NCI-H187 (cell line): Measurements from ENCODE around the gene ADGRG1.
A peak's percentile ranks its signal among the peaks of the same experiment; 100 is the strongest.

Experiments used
- DNase-seq, 2 experiments: peaks; one replicate each; lab custom pipeline; 2025; lab: John Stamatoyannopoulos, UW

Gene ADGRG1

GRCh38 chr16:57606147-57606846, 22.1 kb upstream of the ADGRG1 start:
- no peak for DNase-seq

GRCh38 chr16:57606847-57607501, 21.5 kb upstream of the ADGRG1 start:
- no peak for DNase-seq

GRCh38 chr16:57607676-57608461, 20.6 kb upstream of the ADGRG1 start:
- DNase-seq, result no peak

DNA sequence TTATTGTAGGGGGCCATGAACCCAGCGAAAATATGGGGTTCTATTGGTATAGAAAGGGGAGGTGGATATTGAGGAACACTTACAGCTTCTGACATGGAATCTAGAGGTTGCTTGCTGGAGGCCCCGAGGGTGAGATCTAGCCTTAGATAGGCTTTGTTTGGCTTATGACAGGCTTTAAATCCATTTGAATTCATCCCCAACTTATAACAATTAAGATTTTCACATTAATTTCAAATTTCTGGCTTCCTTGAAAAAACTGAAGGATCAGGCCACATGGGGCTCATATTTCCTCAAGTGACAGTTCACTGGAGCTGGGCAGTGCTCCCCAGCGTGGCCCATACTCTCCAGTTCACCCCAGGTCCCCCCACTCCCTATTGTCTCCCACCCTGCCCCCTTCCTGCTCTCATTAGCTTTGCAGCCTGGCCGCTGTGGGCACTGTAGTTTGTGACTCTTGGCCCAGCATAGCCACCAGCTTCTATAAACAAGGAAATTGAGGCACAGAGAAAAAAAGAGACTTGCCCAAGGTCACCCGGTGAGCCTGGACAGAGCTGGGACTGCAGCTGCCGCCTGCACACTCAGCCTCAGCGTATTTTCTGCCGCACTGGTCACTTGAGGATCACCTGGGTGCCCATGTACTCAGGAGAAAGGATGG, 19.8 kb upstream of the ADGRG1 start:
- DNase-seq, result no peak

DNA sequence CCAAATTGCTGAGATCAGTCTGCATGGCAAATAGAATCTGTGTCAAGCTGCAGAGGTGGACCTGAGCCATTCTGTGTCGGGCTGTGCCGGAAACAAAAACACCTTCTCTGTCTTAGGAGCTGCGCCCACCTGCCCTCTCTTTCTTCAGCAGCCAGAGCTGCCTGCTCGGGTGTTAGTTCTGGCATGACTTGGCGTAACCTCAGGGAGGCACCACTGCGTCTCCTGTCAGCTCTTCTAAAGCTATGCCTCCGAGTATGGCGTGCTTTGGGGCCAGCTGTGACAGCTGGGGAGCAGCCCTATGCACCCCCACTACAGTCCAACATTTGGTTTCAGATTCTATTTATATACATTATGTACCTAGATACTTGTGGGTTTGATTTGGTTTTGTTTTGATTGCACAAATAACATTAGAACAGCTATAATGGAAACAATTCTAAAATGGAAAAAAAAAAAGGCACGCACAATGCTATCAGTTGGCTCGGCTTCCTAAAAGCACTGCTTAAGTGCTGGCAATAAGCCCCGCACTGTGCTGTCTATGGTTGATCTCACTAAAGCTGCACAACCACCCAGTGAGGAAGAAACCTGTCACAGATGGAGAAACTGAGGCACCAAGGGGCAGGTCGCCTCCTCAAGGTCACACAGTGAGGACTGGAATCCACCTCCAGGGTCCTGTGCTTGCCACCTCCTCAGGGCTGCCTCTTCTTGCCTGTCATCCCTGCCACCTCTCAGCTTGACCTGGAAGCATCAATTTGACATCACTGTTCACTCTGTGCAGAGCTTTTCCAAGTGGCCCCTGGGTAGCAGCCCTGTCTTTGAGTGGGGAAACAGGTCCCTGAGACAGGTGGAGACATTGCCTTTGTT, 18.7 kb upstream of the ADGRG1 start:
- no peak for DNase-seq

DNA sequence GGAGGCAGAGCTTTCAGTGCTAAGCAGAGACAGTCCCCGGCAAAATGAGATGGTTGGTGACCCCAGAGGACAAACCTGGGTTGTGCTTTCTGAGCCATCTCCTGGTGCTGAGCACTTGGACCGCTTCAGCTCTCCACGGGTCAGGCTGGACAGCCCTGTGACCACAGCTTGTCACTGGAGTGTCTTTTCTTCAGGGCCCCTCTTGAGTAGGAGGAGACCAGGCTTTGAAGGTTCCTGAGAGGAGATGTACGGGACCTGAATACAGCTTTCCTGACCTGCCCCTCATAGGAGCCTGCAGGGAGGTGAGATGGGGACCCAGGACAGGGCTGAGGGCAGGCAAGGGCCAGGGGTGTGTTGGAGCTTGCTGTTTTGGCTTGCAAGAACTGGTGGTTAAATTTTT, 17.8 kb upstream of the ADGRG1 start:
- no peak for DNase-seq

DNA sequence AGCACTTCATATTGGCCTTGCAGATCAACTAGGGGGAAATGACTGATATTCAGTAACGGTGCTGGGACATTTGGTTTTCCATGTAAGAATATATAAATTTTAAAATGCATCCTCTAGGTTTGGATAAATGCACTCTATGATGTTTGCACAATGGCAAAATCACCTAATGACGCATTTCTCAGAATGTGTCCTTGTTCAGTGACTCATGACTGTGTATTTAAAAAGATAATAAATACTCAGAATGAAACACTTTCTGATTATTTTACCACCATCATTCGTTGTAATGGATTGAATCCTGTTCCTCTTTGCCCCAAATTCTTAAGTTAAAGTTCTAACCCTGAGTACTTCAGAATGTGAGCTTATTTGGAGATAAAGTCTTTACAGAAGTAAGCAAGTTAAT, 17.2 kb upstream of the ADGRG1 start:
- no peak for DNase-seq

GRCh38 chr16:57611706-57612105, 16.7 kb upstream of the ADGRG1 start:
- DNase-seq, result no peak

- no peak for DNase-seq
Observed at GRCh38 chr16:57612494-57612893, 15.9 kb upstream of the ADGRG1 start.

GRCh38 chr16:57613514-57613913, 14.9 kb upstream of the ADGRG1 start:
- no peak for DNase-seq

DNA sequence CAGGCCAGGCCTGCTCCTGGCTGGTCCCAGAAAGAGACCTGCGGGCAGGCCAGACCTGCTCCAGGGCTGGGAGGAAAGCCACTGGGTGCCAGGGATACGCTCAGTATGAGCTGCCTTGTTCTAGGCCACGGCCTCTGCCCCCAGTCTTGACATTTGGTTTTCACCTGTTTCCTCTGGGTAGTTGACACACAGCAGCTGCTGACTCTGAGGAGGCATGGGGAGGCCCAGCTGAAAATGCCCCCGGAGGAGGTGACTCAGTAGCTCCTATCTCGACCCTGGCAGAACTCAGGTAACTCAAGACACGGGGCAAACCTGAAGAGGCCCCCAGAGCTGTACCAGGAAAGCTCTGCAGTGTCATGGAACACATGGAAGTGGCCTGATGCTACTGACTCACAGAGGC, 13.9 kb upstream of the ADGRG1 start:
- no peak for DNase-seq

DNA sequence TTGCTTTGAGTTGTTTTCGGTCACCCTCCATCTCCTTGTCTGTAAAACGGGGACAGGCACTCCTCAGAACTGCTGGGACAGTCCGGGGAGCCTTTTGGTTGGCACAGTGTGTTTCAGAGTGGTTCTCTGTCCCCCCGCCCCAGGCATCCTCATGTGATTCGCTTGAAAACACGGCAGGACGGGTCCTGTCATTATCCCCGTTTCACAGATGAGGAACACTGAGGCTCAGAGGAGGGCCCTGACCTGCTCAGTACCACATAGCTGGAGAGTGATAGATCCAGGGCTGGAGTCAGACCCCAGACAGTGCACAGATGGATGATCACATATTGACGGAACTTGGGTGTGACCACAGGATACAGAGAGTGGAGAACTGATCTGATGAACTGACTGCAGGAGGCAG, 13.5 kb upstream of the ADGRG1 start:
- DNase-seq, result no peak

DNA sequence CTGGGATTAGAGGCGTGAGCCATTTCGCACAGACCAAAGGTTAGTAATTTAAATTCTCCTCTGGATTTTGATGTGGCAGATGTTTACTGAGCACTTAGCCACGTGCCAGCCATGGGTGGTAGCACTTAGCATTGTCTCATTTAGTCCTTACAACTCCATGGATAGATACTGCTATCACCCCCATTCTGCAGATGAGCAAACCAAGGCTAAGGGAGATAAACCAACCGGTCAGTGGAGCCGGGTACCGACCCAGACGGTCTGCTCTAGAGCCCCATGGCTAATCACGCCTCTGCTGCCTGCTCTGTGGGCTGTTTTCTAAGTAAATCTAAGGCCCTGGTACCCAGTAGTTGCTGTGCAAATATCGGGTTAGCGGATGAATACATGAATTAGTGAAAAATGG, 12.6 kb upstream of the ADGRG1 start:
- no peak for DNase-seq

GRCh38 chr16:57616241-57616640, 12.2 kb upstream of the ADGRG1 start:
- DNase-seq, result no peak

GRCh38 chr16:57616876-57617275, 11.6 kb upstream of the ADGRG1 start:
- DNase-seq, result no peak

GRCh38 chr16:57617604-57618111, 10.8 kb upstream of the ADGRG1 start:
- no peak for DNase-seq

DNA sequence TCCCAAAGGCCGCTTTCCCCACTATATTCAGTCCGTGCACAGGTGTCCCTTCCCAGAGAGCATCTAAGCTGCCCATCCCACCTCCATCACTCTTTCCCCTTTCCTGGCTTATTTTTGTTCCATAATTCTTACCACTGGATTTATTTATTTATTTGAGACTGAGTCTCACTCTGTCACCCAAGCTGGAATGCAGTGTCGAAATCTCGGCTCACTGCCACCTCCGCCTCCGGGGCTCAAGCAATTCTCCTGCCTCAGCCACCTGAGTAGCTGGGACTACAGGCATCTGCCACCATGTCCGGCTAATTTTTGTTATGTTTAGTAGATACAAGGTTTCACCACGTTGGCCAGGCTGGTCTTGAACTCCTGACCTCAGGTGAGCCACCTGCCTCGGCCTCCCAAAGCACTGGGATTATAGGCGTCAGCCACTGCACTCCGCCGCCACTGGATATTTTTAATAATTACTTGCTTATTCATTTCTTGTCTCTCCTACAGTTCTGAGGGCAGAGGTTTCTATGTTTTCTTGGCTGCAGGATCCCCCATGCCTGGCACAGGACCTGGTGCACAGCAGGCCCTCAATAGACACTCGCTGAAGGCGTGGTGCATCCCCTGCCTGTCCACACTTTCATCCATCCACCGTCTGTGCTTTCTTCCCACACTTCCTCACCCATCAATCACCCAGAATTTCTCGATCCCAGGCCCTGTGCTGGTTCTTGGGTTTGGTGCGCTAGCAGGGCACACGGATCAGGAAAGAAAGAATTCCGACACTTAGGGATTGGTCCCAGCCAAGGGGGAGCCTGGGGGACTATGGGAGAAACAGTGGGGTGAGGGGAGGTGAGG, 9.9 kb upstream of the ADGRG1 start:
- no peak for DNase-seq

DNA sequence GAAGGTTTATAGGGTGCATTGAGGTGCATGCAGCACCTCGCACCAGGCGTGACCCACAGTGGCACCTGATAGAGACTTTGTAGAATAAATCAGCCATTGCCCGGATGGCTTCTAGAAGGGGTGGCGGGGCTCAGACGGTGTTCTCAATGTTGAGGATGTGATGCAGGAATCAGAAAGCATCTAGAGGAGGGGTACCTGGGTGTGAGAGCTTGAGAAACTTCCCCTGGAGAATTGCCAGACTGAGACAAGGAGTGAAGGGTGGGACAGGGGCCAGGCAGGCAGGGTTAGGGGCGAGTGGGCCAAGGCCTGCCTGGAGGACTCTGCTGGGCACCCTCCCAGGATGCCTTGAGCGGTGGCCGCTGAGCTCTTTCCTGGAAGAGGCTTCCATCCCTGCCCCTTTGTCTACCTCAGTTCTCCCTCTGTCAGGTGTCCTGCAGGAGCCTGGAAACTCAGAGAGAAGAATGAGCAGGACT, 9.3 kb upstream of the ADGRG1 start:
- DNase-seq, result no peak

GRCh38 chr16:57619606-57620334, 8.7 kb upstream of the ADGRG1 start:
- DNase-seq, result peak in 1 of 2 experiments; percentile 2
